NCI-H187 treated with DMSO at 0.1 percent for 48 hours (cell line): Measurements from ENCODE around the gene PKHD1.

Source experiments
- DNase-seq: peaks from one replicate; lab custom pipeline; 2025; lab: John Stamatoyannopoulos, UW

The PKHD1 gene

DNA sequence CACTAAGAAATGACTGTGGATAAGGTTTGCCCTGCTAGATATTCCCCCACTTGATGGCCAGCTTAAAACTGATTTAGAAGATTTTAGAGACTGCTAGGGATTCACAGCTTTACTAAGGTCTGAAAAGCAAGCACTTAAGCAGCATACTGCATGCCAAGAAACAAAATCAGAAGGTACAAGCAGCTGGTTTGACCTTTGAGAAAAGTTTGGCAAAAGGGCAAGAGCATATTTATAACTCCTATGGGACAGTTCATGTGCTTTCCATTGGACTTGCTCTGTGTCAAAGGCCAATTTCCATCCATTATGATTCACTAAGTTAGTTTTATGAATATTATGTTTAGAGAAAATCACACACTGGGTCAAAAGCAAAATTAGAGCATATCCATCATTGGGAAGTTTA is 402.8 kb downstream of the PKHD1 start:
- DNase-seq, result no peak

DNA sequence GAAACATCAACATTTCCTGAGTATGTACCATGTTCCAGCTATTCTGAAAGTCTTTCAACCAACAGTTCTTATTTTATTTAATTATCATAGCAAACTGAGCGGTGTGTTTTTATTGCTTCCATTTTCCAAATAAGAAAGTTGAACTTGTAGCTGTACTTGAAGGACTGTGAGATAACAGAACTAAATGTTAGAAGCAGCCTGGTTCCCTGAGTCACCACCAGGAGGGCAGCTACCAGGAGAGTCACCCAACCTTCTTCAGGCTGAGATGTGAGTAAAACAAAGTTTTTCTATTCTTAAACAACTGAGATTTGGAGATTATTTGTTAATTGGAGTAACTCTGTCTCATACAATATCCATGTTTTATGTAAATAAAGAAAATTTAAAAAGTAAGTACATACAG is 403.4 kb downstream of the PKHD1 start:
- DNase-seq, result no peak

DNA sequence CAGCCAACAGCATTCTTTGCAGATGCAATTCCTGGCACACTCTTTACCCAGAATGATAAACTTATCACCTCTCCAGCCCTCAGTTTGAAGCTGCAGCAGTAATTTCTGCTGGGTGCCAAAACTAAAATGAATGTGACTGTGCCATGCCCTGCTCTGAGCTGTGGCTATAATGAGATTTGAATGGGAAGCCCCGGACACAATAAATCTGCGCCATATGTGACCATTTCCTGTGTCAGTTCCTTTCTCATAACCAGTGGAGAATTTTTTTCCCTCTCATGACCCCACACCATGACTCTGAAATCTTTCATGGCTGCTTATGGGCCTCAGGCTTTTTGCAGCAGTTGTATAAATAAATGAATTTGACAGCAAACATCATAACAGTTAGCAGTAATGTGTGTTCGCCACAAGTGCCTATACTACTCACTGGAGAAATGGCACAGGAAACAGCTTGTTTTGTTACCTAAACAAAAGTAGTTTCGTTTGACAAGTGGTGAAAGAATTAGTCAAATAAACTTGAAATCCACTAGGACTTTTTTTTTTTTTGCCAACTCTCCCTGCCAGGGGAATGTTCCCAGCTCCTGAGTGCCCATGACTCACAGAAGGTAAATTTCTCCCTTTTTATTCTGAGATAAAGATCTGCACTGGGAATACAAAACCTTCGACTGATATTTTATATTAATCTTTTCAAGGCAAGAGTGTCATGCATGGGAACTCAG is 408.4 kb downstream of the PKHD1 start:
- no peak for DNase-seq

DNA sequence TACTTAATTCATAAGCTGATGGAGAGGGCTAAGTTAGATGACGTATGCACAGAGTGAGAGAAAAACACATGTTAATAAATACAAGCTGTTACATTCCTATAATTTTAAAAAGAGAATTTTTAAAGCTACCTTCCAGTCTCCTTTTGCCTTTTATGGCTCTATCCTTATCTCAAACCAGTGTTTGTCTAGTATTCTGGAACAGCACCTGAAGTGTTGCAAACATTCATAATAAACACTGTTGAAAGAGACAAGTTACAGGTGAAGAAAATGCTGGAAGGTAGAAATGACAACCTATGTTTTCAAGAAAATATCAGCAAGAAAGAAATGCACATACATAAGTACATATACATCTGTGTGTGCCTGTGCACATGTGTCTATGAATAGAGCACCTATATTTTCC is 409.1 kb downstream of the PKHD1 start:
- no peak for DNase-seq

DNA sequence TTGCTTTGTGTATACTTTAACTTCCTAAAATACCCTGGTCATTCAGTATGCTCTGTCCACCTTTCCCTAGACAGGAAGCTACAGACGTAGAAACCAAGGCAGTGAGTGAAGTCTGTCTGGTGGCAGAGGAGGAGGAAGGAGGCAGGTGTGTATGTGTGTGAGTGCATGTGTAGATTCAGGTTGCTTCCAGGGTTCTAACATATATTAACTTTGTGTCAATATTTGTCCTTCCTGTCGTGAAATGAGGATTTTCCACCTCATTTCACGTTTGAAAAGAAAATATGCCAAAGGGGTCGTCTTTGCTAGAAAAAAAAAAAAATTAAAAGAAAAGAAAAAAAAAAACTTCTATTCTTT is 411.5 kb downstream of the PKHD1 start:
- no peak for DNase-seq

DNA sequence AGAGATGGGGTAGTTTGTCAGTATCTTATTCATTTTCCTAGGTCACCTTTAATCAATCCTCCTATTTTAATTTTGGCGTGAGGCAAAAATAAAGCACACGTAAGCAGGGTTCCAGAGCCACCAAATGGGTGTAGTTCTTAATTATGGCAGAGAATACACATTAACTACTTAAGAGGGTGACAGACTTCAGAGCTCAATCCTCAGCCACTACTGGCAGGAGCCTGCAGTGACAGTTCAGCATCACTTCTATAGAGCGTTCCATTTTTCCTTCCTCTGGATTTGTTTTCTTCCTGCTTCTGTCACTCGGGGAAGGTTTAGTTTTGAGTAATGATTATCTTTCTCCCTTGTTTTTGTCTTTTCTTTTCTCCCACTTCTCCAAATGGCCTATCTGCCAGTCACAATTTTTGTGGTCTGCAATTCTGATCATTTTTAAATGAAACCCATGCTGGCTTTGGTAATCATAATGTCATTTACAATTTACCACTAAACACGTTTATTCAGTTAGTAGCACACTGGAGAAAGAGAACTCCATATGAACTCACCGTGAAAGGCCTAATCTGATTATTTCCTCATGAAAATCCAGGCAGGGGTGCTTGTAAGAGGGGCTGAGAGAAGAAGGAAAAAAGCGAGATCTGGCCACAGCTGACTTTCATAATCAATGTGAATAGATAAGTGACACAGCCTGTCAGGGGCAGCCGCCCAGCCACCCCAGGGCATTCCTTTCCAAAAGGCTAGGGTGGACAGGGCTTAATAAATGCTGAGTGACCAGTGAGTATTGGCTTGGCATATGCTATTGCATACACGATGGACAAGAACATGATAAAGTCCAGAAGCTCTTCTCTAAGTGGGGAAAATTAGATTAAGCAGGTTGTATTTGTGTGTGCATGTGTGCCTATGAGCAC is 412.1 kb downstream of the PKHD1 start:
- no peak for DNase-seq

DNA sequence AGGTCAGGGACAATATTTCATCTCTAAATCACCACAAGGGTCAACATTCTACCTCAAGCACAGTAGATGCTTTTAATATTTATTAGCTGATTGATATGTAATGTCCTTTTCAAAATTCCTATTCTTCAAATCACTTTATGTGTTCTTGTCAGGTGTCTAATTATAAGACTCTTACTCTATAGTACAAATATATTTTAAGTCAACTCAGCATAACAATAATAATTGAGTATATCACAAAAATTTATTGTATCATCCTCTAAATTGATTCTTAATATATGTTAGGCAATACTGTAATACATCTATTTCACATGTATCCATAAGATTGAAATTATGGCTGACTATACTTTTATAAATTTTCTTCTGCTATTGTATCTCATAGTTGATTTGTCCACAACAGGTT is 423.9 kb downstream of the PKHD1 start:
- DNase-seq, result no peak

DNA sequence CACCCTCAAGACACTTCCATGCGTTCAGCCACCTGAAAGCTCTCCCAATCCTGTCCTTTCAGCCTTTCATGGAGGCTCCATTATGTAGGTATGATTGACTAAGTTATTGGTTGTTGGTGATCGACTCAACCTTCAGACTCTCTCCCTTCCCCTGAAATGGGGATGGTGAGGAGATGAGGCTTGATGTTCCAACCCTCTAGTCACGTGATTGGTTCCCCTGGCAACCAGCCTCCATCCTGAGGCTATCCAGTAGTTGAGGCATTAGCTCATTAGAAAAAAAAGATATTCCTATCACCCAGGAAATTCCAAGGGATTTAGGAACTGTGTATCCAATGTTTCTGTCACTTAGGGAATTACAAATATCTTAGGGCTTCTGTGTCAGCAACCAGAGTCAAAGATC is 426.6 kb downstream of the PKHD1 start:
- no peak for DNase-seq

DNA sequence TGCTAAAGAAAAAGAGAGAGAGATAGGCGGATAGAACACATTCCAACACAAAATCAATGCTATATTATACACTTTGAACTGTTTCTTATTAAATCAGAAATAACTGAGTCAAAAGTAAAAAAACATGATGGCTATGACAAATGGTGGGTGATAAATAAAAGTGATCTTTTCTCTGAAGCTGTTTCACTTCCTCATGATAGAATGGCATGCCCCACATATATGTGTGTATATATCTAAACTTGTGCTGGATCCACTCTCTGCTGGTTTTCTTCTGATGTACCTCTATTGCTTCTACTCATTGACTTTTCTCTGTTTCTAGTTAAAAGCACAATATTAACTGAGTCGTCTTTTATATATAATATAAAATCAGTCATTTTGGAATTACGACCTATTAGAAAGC is 429.9 kb downstream of the PKHD1 start:
- DNase-seq, result no peak

DNA sequence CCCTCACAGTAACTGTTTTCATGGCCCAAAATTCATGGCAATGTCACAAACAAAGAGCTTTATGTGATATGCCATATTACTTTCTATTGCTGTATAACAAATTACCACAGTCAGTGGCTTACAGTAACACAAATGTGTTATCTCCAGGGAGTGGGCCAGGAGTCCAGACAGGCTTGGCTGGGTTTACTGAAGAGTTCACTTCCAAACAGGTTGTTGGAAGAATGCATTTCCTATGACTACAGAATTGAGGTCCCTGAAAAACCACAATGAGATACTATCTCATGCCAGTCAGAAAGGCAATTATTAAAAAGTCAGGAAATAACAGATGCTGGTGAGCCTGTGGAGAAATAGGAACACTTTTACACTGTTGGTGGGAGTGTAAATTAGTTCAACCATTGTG is 431.9 kb downstream of the PKHD1 start:
- DNase-seq, result no peak

DNA sequence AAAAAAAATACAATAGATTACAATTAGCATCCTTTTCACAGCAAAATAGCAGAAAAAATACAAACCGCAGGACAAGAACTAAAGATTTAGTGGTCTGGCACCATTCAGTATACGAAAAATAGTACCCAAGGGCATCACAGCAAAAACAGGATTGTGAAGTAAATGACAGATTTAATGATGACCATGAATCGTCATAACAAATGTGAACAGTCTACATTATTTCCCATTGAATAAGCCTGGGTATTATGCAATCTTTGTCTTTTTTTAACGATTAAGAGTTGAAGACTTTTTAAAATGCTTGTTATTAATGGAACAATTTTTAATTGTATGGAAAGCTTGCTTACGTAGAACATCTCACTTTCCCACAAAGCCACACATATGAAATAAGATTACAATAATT is 432.8 kb downstream of the PKHD1 start:
- no peak for DNase-seq

DNA sequence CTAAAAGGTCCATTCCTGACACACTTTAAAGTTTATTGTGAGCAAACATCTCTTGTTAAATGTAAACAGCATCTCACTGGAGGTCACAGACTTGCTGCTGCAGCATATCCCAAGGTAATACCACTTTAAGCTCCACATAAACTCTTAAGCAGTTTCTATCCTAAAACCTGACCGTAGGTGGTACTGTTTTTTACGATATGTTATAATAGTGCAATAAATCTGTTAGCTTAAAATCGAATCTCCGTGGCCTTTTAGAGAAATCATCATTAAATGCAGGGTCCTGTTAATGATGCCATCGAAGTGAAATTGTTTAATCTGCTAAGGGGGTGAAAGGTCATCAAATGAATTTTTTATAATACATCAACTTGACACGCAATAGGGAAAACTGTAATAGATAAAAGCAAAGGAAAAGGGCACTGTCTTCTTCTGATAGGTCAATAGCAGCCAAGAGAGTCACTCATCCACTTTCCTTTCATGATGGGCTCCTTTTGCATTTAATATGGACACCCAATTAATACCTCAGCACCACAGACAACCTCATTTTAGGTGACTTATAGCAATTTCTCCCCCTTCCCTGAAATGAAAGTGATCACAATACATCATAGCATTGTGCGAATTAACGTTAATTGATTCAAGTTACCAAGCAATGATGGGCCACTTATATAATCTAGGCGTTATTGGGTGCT is 436.1 kb downstream of the PKHD1 start:
- no peak for DNase-seq

DNA sequence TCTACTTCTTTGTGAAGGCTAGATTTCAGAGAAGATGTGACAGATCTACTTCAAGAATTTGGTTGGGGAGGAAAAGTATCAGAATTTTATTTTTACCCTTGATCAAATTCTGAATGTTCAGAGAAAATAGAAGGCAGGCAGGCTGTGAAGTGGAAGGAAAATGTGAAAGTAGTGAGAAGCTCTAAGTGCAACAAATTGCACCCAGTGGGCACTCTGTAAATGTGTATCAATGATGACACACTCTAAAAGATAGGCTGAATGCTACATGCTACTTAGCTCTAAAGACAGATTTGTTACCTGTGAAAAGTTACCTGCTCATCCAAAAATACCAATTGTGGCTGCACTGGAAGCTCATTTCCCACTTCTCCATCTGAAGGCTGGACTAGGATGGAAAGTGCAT is 438.6 kb downstream of the PKHD1 start:
- no peak for DNase-seq

DNA sequence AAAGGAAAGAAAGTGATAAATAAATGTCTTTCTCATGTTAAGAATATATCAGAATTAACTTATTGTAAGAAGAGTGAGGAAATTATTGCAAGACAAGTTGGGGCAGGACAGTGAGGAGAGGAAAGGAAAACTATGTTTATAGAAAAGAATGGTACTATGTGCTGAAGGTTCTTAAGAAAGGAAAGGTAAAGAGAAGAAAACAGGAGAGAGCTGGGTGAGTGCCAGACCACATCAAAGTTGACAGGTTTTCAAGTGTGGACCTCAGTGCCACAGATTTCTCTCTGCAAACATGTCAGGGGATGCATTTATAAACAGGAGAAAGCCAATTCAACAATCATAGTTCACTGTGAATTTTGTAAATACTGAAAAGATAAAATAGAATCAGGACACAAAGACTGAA is 439.2 kb downstream of the PKHD1 start:
- DNase-seq, result no peak

DNA sequence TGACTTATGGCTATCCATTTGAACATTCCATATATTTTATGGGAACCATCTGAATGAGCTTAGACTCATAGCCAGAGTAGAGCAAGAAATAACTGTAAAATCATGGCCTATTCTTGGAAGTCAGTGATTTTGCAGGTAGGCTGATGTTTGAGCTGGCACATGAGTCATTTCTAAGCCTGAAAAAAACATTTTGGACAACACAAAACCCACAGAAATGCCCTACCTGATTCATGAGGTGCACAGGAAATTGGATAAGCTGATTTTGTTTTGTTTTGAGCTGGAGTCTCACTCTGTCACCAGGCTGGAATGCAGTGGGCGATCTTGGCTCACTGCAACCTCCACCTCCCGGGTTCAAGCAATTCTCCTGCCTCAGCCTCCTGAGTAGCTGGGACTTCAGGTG is 443.0 kb downstream of the PKHD1 start:
- no peak for DNase-seq

DNA sequence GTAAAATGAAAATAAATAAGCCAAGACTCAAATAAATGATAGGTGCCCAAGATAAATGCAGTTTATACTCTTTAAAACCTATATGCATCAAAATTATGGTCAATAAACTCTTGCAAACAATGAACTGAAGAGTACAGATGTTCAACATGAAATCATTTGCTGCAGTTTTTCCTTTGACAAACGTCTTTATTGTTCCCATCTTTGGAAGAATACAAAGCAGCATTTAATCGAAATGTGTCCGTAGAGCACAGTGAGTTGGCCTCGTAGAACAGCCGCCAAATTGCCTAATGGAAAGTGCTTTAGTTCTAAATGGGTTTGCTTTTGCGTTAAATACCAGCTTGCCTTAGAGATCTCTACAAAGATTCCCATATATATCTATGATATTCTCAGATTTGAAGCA is 447.4 kb downstream of the PKHD1 start:
- DNase-seq, result no peak

DNA sequence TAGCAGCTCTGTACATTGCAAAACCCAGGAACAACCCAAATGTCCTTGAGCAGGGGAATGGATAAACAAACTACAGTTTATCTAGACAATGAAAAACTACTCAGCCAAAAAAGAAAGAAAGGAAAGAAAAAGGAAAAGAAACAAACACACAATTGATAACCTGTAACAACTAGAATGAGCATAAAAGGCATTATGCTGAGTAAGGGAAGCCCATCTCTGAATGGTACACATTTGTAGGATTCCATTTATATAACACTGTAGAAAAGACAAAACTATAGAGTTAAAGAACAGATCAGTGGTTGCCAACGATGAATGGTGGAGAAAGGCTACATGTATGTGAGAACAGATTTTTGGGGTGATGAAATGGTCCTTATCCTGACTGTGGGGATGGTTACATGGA is 454.0 kb downstream of the PKHD1 start:
- DNase-seq, result no peak

DNA sequence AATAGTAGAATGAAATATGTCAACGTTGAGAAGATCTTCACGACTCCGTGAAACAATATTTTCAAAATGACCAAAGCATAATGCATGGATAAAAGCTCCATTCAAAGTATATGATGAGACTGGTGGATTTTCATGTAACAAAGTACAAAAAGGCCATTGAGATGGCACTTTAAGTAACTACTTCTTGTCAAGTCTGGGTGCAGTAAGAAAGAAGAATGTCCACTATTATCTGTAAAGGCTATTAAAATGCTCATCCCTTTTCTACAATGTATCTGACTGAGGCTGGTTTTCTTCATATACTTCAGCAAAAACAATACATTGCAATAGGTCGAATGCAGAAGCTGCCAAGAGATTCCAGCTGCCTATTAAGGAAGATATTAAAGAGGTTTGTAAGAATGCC is 457.4 kb downstream of the PKHD1 start:
- no peak for DNase-seq

DNA sequence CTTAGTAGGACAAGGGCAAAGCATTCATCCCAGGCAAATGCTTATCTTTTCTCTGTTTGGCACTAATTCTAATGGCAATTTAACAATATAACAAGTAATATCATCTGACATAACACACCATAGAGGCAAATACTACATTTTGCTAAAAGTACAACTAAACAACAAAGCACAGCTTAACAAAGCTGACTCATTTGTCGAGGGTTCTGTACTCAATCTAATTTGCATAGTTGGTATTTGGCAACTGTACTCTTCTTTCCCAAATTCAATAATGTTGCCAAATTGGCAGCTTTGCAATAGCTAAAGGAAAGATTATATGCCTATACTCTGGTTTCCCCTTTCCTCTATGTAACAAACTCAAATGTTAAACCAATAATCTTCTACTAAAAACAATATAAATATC is 461.0 kb downstream of the PKHD1 start:
- DNase-seq, result no peak

DNA sequence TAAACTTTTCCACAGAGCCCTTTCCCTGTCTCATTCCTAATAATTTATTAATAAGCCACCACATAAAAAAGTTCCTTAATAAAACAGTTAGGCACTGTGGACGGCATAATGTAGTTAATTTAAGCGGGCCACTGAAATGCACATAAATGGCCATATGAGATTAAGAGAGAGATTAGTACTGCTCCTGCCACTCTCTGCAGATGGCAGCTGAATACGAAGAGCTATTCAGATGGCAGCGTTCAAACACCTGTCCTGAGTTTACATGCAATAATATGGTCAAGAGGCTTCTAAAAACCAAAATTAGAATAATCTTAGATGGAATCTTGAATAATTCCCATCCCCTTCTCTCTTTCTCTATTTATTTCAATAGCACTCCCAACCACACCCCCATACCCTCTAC is 461.8 kb downstream of the PKHD1 start:
- DNase-seq, result no peak

DNA sequence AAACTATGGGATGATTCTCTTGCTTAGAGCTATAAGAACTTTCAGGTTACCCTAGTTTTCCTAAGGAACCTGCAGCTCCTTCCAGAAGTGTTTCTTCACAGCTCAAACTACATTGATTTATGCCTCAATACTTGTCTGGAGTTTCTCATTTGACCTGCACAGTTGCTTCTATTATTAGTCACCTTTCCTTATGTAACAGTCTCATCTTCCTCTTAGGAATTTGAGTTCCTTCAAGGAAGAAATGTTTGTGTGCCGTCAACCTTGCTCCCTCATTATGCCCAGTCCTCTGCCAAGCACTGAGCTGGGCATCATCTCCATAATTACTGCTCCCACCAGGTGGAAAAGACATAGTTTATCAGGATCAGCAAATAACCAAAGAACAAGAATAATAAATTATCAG is 466.4 kb downstream of the PKHD1 start:
- DNase-seq, result no peak

DNA sequence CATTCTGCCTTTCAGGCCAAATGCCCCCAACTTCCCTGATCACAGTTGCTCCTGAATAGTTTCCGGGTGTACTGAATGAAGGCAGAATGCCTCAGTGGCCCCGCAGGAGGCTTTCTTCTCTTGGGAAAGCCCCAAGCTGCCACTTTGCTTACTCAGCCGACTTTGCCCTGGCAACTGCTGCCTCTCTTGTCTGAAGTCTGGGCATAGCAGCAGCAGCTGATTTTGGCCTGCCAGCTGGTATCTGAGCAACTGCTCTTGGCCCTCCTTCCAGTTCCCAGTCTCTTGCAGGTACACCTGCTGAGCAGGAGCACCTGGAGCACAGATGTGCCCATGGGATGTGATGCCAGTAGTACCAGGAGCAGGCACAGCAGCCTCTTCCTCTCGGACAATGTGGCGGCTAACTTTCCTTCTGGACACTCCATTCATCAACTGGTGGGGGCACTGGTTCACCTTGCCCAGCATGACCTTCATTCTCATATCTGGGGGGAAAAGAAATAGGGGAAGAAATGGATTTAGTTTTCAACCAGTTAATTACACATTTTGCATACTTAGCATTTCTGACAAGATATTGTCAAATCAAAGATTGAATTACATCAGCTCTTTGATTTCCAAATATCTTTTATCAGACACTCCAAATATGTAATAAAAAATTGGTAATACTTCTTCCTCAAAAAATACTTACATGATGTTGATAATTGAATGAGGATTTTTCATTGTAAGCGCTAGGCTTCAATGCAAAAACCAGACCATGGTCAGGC is 468.2 kb downstream of the PKHD1 start:
- no peak for DNase-seq
